Measurements from ENCODE around the gene HLCS. TPM values are rescaled to one million over a fixed set of nuclear protein-coding genes. Genes with fewer than 3 reads are reported as not detected.
A peak's percentile ranks its signal among the peaks of the same experiment; 100 is the strongest.

The HLCS gene
- total RNA-seq, 2 donors from 2014 or later, result 6.9 to 10.0 TPM

DNA sequence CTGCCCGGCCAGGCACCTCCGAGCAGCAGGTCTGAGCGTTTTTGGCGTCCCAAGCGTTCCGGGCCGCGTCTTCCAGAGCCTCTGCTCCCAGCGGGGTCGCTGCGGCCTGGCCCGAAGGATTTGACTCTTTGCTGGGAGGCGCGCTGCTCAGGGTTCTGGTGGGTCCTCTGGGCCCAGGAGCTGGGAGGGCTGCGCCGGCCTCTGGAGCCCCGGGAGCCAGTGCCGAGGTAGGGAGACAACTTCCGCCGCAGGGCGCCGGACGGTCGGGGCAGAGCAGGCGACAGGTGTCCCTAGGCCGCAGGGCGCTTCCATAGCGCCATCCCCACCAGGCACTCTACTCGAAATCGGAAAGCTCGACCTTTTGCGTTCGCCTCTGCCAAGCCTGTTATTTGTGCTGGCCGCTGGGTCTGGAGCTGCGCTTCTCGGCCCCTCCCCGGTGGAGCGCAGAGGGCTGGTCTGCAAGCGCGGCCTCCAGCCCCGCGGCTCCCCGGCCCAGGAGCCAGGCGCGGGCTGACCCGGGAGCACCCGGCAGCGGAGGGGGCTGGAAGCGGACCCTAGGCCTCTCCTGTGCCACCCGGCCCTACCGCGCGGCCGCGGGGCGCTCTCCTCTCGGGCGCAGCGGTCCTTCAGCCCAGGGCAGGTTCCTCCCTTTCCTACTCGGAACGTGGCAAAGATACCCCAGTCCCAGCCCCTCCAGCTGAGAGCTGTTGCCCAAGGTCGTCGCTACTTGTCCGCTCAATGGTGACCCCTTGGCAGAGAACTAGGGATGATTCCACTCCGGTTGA, 265.3 kb downstream of the HLCS start:
- DNase-seq (ENCODE audit: low spot score), result no peak
- TF ChIP-seq, protein P1, sequence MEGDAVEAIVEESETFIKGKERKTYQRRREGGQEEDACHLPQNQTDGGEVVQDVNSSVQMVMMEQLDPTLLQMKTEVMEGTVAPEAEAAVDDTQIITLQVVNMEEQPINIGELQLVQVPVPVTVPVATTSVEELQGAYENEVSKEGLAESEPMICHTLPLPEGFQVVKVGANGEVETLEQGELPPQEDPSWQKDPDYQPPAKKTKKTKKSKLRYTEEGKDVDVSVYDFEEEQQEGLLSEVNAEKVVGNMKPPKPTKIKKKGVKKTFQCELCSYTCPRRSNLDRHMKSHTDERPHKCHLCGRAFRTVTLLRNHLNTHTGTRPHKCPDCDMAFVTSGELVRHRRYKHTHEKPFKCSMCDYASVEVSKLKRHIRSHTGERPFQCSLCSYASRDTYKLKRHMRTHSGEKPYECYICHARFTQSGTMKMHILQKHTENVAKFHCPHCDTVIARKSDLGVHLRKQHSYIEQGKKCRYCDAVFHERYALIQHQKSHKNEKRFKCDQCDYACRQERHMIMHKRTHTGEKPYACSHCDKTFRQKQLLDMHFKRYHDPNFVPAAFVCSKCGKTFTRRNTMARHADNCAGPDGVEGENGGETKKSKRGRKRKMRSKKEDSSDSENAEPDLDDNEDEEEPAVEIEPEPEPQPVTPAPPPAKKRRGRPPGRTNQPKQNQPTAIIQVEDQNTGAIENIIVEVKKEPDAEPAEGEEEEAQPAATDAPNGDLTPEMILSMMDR (IDR thresholded peaks at IDR 0.05), result no peak
- H3K9me3 ChIP-seq, result no peaks in the 10 kb centered on the region
- no peaks in the 10 kb centered on the region for H3K36me3 ChIP-seq
- peaks cover 62 to 98% of the 10 kb centered on the region in 2 donors for H3K27me3 ChIP-seq
- peaks cover 0 to 73% of the 10 kb centered on the region in 2 donors for H3K4me1 ChIP-seq
- H3K4me3 ChIP-seq, result peak overlapping the region; percentile 1 to 50
- no peak overlapping the region for H3K27ac ChIP-seq

Other genes with a start within 250 kb of the HLCS start
- gene RIPPLY3, start 40.0 kb upstream of the HLCS start, total RNA-seq, result not detected
- gene PIGP, start 106.4 kb upstream of the HLCS start, total RNA-seq, result 10 to 100 TPM; 26.1 to 37.3 TPM
- 100 to 1,000 TPM in 1 of 2 donors, 10 to 100 TPM in 1; 63.6 to 111 TPM for gene TTC3, start 106.6 kb upstream of the HLCS start, total RNA-seq

All from right atrium auricular region (tissue), 2 donors.